Heart left ventricle (tissue), 16 donors: ENCODE results near the gene ZNF536. TPM values are rescaled to one million over a fixed set of nuclear protein-coding genes. Genes with fewer than 3 reads are reported as not detected.

Experiments used
- ATAC-seq, 4 donors: fragments of 200-7000 bp; cut with Tn5 transposase; one replicate each; pipeline ENCODE4 v1.9.1; 2020 to 2022; ENCODE audit warnings: moderate library complexity in 4 of 4, mild to moderate bottlenecking in 3 of 4, moderate number of reproducible peaks in 1 of 4
- DNase-seq, 5 donors: peaks; one replicate each; pipeline ENCODE4 v3.0.0-alpha.2; 2020
- H3K27ac ChIP-seq, 12 donors: fragments of 200-600 bp; sonication (generic) in 4 of 12; one replicate each; pipeline versions ENCODE4 v1.5.0 to v1.8.0; 2016 to 2022; ENCODE audit warnings: mild to moderate bottlenecking in 2 of 12
- H3K27me3 ChIP-seq, 9 donors: fragments of 200-600 bp; sonication (generic) in 2 of 9; one replicate each; pipeline versions ENCODE4 v1.5.1 to v1.8.0; 2016 to 2022; ENCODE audit warnings: mild to moderate bottlenecking in 3 of 9
- H3K36me3 ChIP-seq, 9 donors: fragments of 200-600 bp; sonication (generic) in 2 of 9; one replicate each; pipeline versions ENCODE4 v1.5.0 to v1.8.0; 2018 to 2022; ENCODE audit warnings: mild to moderate bottlenecking in 2 of 9
- H3K4me1 ChIP-seq, 12 donors: fragments of 200-600 bp; sonication (generic) in 4 of 12; one replicate each; pipeline versions ENCODE4 v1.5.0 to v1.8.0; 2016 to 2022; ENCODE audit warnings: mild to moderate bottlenecking in 3 of 12
- H3K4me3 ChIP-seq, 12 donors: fragments of 200-600 bp; sonication (generic) in 4 of 12; one replicate each; pipeline versions ENCODE4 v1.5.0 to v1.8.0; 2017 to 2022; ENCODE audit warnings: mild to moderate bottlenecking in 9 of 12, moderate library complexity in 4 of 12
- H3K9me3 ChIP-seq, 12 donors: fragments of 200-600 bp; sonication (generic) in 4 of 12; one replicate each; pipeline versions ENCODE4 v1.5.0 to v1.8.0; 2016 to 2022; ENCODE audit warnings: mild to moderate bottlenecking in 1 of 12
- CTCF ChIP-seq, 12 donors: fragments of 200-600 bp; sonication (generic) in 4 of 12; IDR thresholded peaks; one replicate each; pipeline versions ENCODE4 v1.5.0 to v1.8.0; 2018 to 2022; ENCODE audit warnings: antibody characterized with exemption in 12 of 12, mild to moderate bottlenecking in 5 of 12
- POLR2A ChIP-seq, 2 donors: fragments of 450-650 bp; IDR thresholded peaks; one replicate each; pipeline ENCODE4 v1.6.1; 2017; ENCODE audit warnings: antibody characterized with exemption in 2 of 2, mild to moderate bottlenecking in 2 of 2, moderate library complexity in 2 of 2
- WGBS, 4 donors: extraction: QIAGEN DNeasy Blood & Tissue Kit in 2 of 4; methylation state at CpG; one replicate each; pipeline versions ENCODE4 v1.1.5 to v1.1.7; 2013 to 2018; 5-methylcytosine and 5-hydroxymethylcytosine counted together
- intact Hi-C, 10 donors: fragments of 100-400 bp; cut with DNase I; formaldehyde crosslinking; loops; one replicate each; pipeline versions ENCODE4 v1.11.1 to v1.14.2; 2022
- polyA plus RNA-seq, 2 donors: library from polyadenylated mRNA; stranded (reverse); fragments of 200-250 nt; gene quantifications; one replicate each; pipeline ENCODE4 v1.2.3, GENCODE V29; 2013
- total RNA-seq, 9 donors: library from RNA; depleted of rRNA in 2 of 9; stranded (reverse); fragments of >200 nt in 2 of 9; fragmentation: NEBNext Ultra II Directional in 3 of 9; extraction: Animal tissue kit (Norgen Biotek cat#: 25700) in 3 of 9; gene quantifications; one replicate each; pipeline versions ENCODE4 v1.1.0 to v1.2.4, GENCODE V29; 2016 to 2023
- donor health status: ischemic (EF 13 %, LVEDD 7.1; RV severe dilation, severe dysfunction).
- donor health status: healthy with polysubstance abuse.
- donor health status: DM: no; HTN: yes; CAD: no.
- donor health status: DM: no; HTN: no; CAD: no.
- donor health status: ischemic (EF 25% LVEDD 6.9; RV normal size, moderate dysfunction).
- donor health status: ischemic (EF 25% LVEDD 5.7; RV mildly dilated, moderate dysfunction).
- donor health status: healthy.
- donor health status: DM: yes; HTN: yes; CAD: no.
- donor health status: ischemic (EF 35%, LVEDD 5.7; RV mildly dilated, moderate dysfunction).
- donor health status: nonischemic (EF 11% LVEDD 7.7; RV severe dilation, severe dysfunction).
- donor health status: DM: yes; HTN: yes; CAD: no.
- donor health status: PGD.
- donor health status: ischemic (EF 29% LVEDD 5.4; RV normal size, mild dysfunction).
- donor health status: nonischemic (EF 23%, LVEDD 6.1; RV moderate dilation, normal function).

Gene ZNF536
- total and polyA plus RNA-seq, 11 donors: 0.17 to 10.1 (median 2.0) TPM

- H3K4me3 ChIP-seq: no peak overlapping the region
- no peaks in the 10 kb centered on the region for H3K4me1 ChIP-seq
- H3K9me3 ChIP-seq: no peaks in the 10 kb centered on the region
- H3K36me3 ChIP-seq: no peaks in the 10 kb centered on the region
- no peak for ATAC-seq
- intact Hi-C loops: no loop called here
- DNase-seq: peak in 1 of 5 donors; percentile 2
- H3K27ac ChIP-seq: no peak overlapping the region
- WGBS, 4 donors: 79 to 84% (median 81%) methylated on average over 4 of the region's 4 CpGs
- TF ChIP-seq CTCF (IDR thresholded peaks at IDR 0.05) (no peak), POLR2A (IDR thresholded peaks at IDR 0.05) (no peak)
- H3K27me3 ChIP-seq: peaks cover 0 to 15% (median 9%) of the 10 kb centered on the region in 9 donors
Measured at GRCh38 chr19:30381366-30381765, 9.2 kb downstream of the ZNF536 start.

- H3K9me3 ChIP-seq: no peaks in the 10 kb centered on the region
- ATAC-seq (no peak), DNase-seq (no peak)
- peaks cover 0 to 17% (median 0%) of the 10 kb centered on the region in 9 donors for H3K27me3 ChIP-seq
- intact Hi-C loops: no loop called here
- 79 to 86% (median 83%) methylated on average over 8 to 9 of the region's 9 CpGs for whole genome bisulfite sequencing, 4 donors
- H3K4me3 ChIP-seq: no peak overlapping the region
- TF ChIP-seq POLR2A (IDR thresholded peaks at IDR 0.05) (no peak), CTCF (IDR thresholded peaks at IDR 0.05) (no peak)
- peaks cover 0 to 15% (median 3%) of the 10 kb centered on the region in 12 donors for H3K4me1 ChIP-seq
- no peaks in the 10 kb centered on the region for H3K36me3 ChIP-seq
- H3K27ac ChIP-seq: no peak overlapping the region
Measured at GRCh38 chr19:30385174-30385573, 13.0 kb downstream of the ZNF536 start.

GRCh38 chr19:30385666-30386065 lies 13.5 kb downstream of the ZNF536 start:
- no peaks in the 10 kb centered on the region for H3K9me3 ChIP-seq
- no peak for DNase-seq
- H3K27me3 ChIP-seq: peaks cover 0 to 17% (median 0%) of the 10 kb centered on the region in 9 donors
- TF ChIP-seq POLR2A (IDR thresholded peaks at IDR 0.05) (no peak), CTCF (IDR thresholded peaks at IDR 0.05) (no peak)
- no peak overlapping the region for H3K4me3 ChIP-seq
- 84 to 94% (median 88%) methylated on average over 5 of the region's 5 CpGs for WGBS, 4 donors
- H3K27ac ChIP-seq: no peak overlapping the region
- ATAC-seq: no peak
- intact Hi-C loops: no loop called here
- peaks cover 0 to 15% (median 3%) of the 10 kb centered on the region in 12 donors for H3K4me1 ChIP-seq
- H3K36me3 ChIP-seq: no peaks in the 10 kb centered on the region

- H3K9me3 ChIP-seq: no peaks in the 10 kb centered on the region
- no peak for DNase-seq
- peaks cover 0 to 15% (median 3%) of the 10 kb centered on the region in 12 donors for H3K4me1 ChIP-seq
- peaks cover 0 to 17% (median 0%) of the 10 kb centered on the region in 9 donors for H3K27me3 ChIP-seq
- no peak overlapping the region for H3K4me3 ChIP-seq
- TF ChIP-seq CTCF (IDR thresholded peaks at IDR 0.05): no peak
- TF ChIP-seq POLR2A (IDR thresholded peaks at IDR 0.05): no peak
- H3K36me3 ChIP-seq: no peaks in the 10 kb centered on the region
- intact Hi-C loops: no loop called here
- 31 to 46% (median 36%) methylated on average over 12 to 13 of the region's 13 CpGs for WGBS, 4 donors
- ATAC-seq: no peak
- no peak overlapping the region for H3K27ac ChIP-seq
Measured at GRCh38 chr19:30386551-30387143, 14.5 kb downstream of the ZNF536 start.
